ENCODE data around the gene STARD8.
"Not testable (repeated sequence)": the region's sequence is repeated elsewhere in the genome, so short reads cannot be mapped to it uniquely, and the experiment has no call there.

The STARD8 gene

GRCh38 chrX:68647156-68647957 is at the start of gene STARD8:
Gene STARD8, plus strand, starts transcription at chrX:68647666. Its CDS starts 217 bp downstream, at chrX:68647883.
- DNase-seq = no peak

GRCh38 chrX:68598841-68599240 is 48.6 kb upstream of the STARD8 start:
- no peak for DNase-seq

GRCh38 chrX:68599256-68600152 is 48.0 kb upstream of the STARD8 start:
- no peak for DNase-seq

- DNase-seq = not testable (repeated sequence)
Measured at GRCh38 chrX:68604216-68604615, 43.2 kb upstream of the STARD8 start.

GRCh38 chrX:68614733-68615132 is 32.7 kb upstream of the STARD8 start:
- DNase-seq = not testable (repeated sequence)

GRCh38 chrX:68627986-68628385 is 19.5 kb upstream of the STARD8 start:
- DNase-seq = no peak

- DNase-seq = not testable (repeated sequence)
Measured at GRCh38 chrX:68629936-68630335, 17.5 kb upstream of the STARD8 start.

GRCh38 chrX:68631336-68631735 is 16.1 kb upstream of the STARD8 start:
- DNase-seq = no peak

GRCh38 chrX:68632491-68632890 is 15.0 kb upstream of the STARD8 start:
- DNase-seq = no peak

GRCh38 chrX:68633981-68634380 is 13.5 kb upstream of the STARD8 start:
- DNase-seq = no peak

GRCh38 chrX:68634649-68635227 is 12.7 kb upstream of the STARD8 start:
- DNase-seq = no peak

GRCh38 chrX:68640661-68641060 is 6.8 kb upstream of the STARD8 start:
- DNase-seq = no peak

GRCh38 chrX:68644861-68645260 is 2.6 kb upstream of the STARD8 start:
- DNase-seq = no peak

- no peak for DNase-seq
Measured at GRCh38 chrX:68646421-68646820, 1.0 kb upstream of the STARD8 start.

GRCh38 chrX:68648960-68649359 is 1.5 kb downstream of the STARD8 start:
- DNase-seq = no peak

- no peak for DNase-seq
Measured at GRCh38 chrX:68650491-68650890, 3.0 kb downstream of the STARD8 start.

GRCh38 chrX:68651110-68651509 is 3.6 kb downstream of the STARD8 start:
- no peak for DNase-seq

- DNase-seq = no peak
Measured at GRCh38 chrX:68652326-68653170, 5.1 kb downstream of the STARD8 start.

GRCh38 chrX:68654693-68655092 is 7.2 kb downstream of the STARD8 start:
- no peak for DNase-seq

GRCh38 chrX:68656473-68656872 is 9.0 kb downstream of the STARD8 start:
- DNase-seq = not testable (repeated sequence)

- no peak for DNase-seq
Measured at GRCh38 chrX:68658530-68658929, 11.1 kb downstream of the STARD8 start.

- no peak for DNase-seq
Measured at GRCh38 chrX:68659385-68659784, 11.9 kb downstream of the STARD8 start.

- DNase-seq = no peak
Measured at GRCh38 chrX:68659786-68660185, 12.3 kb downstream of the STARD8 start.
